Stimulated activated CD8-positive, alpha-beta memory T cell treated with anti-CD3 and anti-CD28 coated beads, Interleukin-15, amount 100 ng/mL, for 1 hour (primary cell): ENCODE data around the gene RALGAPA1.
"Not testable (repeated sequence)": the region's sequence is repeated elsewhere in the genome, so short reads cannot be mapped to it uniquely, and the experiment has no call there.

Source experiments
- DNase-seq: peaks from one replicate; pipeline ENCODE4 v3.0.0-alpha.2; 2020; ENCODE audit warnings: low read depth

RALGAPA1 gene

DNA sequence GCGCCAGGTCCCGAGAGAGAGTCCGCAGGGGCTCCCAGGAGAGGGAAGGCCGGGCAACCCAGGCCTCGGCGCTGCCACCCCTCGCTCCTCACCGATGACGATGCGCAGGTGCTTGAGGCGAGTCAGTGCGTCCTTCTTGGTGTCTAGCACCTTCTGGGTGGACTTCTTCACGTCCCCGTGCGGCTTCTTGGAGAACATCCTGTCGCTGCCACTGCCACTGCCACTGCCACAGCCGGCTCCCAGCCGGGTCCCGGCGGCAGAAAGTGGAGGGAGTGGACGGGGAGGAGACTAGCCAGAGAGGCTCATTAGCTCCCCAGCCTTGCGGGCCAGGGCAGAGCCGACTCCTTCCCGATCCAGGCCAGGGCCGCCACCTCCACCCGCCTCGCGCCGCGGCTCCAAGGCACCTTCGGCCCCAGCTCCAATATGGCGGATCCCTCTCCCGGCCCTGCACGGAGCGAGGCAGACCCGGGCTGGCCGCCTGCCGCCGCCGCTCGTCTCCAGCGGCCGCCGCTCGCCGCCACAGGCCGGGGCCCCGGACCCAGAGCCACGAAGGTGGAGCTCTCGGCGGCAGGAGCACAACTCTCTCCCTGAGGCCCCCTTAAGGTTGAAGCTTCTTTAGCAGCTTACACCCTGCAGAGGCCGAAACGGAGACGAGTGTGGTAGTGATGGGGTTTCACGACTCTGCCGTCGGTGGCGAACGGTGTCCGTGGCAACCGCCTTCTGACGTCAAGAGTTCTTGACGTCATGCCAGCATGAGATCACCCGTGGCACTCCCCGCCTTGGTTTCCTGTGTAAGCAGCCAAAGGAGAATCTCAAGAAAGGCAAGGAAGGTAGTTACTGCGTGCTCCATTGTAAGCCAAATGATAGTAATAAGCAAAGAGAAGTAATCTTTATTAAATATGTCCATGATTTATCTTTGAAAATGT, at the start of gene RALGAPA1:
Gene RALGAPA1 (minus strand): TSS at position 658 of the 926 bp plus-strand sequence. CDS start 460 bp downstream, at position 198.
- DNase-seq, result peak; percentile 84

DNA sequence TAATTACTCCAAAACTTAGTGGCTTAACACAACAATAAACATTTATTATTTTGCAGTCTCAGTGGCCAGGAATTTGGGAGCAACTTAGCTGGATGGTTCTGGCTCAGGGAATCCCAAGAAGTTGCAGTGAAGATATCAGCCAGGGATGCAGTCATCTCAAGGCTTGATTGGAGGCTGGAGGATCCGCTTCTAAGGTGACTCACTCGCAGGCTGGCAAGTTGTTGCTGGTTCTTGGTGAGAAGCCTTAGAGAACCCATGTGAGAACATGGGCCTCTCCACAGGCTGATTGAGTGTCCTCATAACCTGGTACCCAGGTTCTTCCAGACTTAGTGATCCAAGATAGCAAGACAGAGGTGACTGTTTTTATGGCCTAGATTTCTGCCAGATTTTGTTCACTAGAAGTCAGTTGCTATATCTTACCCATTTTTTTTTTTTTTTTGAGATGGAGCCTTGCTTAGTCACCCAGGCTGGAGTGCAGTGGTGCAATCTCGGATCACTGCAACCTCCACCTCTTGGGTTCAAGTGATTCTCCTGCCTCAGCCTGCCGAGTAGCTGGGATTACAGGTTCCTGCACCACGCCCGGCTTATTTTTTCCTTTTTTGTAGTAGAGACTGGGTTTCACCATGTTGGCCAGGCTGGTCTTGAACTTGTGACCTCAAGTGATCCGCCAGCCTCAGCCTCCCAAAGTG, 49.6 kb upstream of the RALGAPA1 start:
- DNase-seq, result no peak

DNA sequence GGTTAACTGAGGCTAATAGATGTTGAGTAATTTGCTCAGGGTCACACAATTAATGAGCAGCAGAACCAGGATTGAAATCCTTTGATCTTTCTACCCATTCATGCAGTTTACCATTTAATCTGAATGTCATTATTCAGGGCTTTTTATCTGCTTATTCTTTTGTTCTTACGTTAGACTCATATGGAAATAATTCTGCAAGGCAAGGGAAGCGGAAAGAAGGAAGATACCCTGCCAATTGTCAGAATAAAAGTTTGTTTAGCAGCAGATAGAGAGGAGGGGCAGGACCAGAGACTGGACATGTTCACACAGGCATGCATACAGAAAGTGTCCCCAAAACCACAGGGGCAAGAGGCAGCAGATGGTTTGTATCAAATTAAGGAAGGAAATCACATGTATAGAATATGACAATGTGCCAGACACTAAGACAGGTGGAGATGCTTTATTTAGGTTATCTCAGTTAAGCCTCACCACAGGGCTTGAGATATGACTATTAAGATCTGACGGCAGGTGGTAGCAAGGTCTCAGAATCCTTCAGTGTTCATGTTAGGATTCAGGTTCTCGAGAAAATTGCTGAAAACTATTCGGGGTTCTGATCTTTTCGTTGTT, 46.9 kb upstream of the RALGAPA1 start:
- DNase-seq, result no peak

DNA sequence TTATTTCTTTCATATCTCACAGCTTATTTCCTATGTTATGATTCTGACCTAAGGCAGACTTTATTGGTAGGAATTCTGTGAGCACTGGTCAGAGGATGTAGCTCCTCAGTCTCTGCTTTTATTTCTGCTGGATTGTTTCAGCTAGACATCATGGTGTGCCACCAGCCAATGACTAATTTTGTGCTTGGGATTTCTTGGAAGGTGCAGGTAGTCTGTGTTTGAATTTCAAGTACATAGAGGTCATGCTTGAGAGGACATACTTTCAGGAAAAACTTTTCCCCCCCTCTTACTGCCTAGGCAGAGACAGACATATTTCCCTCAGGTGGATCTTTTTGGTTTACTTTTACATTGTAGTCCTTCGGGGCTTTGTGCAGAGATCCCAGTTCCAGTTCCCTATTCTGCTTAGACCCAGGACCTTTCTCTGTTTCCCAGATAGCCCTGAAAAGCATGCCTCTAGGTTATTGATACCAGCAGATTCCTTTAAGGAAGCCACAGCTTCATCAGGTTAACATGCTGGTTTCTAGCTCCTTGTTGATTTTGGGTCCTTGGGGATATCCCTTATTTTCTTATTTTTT, 45.7 kb upstream of the RALGAPA1 start:
- DNase-seq, result no peak

DNA sequence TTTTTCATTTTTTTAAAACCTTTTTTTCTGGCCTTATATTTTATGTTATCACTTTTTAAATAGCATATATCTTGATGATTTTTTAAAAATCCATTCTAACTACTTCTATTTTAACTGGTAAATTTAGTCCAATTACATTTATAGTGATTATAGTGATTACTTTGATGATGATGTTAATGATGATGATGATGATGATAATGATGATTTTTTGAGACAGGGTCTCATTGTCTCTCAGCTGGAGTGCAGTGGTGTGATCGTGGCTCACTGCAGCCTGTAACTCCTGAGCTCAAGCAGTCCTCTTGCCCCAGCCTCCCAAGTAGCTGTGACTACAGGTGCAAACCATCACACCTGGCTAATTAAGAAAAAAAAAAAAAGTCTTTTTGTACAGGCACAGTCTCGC, 44.1 kb upstream of the RALGAPA1 start:
- DNase-seq, result no peak

- no peak for DNase-seq
These were observed 42.7 kb upstream of the RALGAPA1 start for GRCh38 chr14:35851823-35852222.

GRCh38 chr14:35849122-35849521, 40.0 kb upstream of the RALGAPA1 start:
- DNase-seq, result no peak

- no peak for DNase-seq
These were observed 38.5 kb upstream of the RALGAPA1 start for GRCh38 chr14:35847636-35848035.

GRCh38 chr14:35844494-35844893, 35.4 kb upstream of the RALGAPA1 start:
- no peak for DNase-seq

GRCh38 chr14:35842245-35842644, 33.1 kb upstream of the RALGAPA1 start:
- DNase-seq, result not testable (repeated sequence)

DNA sequence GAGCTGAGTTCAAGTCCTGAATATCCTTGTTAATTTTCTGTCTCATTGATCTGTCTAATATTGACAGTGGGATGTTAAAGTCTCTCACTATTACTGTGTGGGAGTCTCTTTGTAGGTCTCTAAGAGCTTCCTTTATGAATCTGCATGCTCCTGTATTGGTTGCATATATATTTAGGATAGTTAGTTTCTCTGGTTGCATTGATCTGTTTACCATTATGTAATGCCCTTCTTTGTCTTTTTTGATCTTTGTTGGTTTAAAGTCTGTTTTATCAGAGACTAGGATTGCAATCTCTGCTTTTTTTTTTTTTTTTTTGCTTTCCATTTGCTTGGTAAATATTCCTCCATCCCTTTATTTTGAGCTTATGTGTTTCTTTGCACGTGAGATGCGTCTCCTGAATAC, 32.6 kb upstream of the RALGAPA1 start:
- not testable (repeated sequence) for DNase-seq

DNA sequence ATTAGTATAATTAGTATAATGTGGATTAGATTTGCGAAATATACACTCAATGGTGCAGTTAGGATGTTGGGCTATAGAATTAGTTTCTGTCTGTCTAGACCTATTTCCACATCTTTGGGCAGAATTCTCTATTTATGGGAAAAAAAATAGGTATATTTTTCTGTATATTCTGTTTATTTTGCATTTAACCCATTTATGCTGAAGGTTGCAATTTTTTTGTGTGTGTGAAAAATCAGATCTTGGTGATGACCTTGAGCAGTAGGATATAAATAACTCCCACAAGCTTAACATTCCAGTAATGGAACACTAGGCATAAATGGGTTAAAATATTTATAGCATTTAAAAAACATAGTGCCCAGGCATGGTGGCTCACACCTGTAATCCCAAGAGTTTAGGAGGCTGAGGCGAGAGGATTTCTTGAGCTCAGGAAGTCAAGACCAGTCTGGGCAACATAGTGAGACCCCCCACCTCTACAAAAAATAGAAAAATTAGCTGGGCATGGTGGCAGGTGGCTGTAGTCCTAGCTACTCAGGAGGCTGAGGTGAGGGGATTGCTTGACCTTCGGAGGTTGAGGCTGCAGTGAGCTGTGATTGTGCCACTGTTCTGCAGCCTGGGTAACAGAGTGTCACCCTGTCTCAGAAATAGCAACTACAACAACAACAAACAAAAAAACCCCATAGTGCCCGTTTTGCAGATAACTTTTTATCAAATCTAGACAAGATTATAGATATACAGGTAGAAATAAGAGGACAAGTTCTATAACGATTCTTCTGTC, 26.3 kb upstream of the RALGAPA1 start:
- no peak for DNase-seq

GRCh38 chr14:35829449-35829848, 20.4 kb upstream of the RALGAPA1 start:
- no peak for DNase-seq

- DNase-seq, result no peak
These were observed 18.8 kb upstream of the RALGAPA1 start for GRCh38 chr14:35827678-35828472.

GRCh38 chr14:35826952-35827416, 17.9 kb upstream of the RALGAPA1 start:
- no peak for DNase-seq

- peak; percentile 90 for DNase-seq
These were observed 17.3 kb upstream of the RALGAPA1 start, which contains the start of gene BRMS1L for GRCh38 chr14:35826218-35826951. BRMS1L (plus strand) TSS chr14:35826338; CDS start chr14:35826517, 179 bp downstream.

GRCh38 chr14:35825968-35826217, 16.8 kb upstream of the RALGAPA1 start:
- no peak for DNase-seq

DNA sequence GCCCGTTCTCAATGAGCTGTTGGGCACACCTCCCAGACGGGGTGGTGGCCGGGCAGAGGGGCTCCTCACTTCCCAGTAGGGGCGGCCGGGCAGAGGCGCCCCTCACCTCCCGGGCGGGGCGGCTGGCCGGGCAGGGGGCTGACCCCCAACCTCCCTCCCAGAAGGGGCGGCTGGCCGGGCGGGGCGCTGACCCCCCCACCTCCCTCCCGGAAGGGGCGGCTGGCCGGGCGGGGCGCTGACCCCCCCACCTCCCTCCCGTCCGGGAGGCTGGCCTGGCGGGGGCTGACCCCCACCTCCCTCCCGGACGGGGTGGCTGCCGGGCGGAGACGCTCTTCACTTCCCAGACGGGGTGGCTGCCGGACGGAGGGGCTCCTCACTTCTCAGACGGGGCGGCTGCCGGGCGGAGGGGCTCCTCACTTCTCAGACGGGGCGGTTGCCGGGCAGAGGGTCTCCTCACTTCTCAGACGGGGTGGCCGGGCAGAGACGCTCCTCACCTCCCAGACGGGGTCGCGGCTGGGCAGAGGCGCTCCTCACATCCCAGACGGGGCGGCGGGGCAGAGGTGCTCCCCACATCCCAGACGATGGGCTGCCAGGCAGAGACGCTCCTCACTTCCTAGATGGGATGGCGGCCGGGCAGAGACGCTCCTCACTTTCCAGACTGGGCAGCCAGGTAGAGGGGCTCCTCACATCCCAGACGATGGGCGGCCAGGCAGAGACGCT, 15.5 kb upstream of the RALGAPA1 start:
- not testable (repeated sequence) for DNase-seq

DNA sequence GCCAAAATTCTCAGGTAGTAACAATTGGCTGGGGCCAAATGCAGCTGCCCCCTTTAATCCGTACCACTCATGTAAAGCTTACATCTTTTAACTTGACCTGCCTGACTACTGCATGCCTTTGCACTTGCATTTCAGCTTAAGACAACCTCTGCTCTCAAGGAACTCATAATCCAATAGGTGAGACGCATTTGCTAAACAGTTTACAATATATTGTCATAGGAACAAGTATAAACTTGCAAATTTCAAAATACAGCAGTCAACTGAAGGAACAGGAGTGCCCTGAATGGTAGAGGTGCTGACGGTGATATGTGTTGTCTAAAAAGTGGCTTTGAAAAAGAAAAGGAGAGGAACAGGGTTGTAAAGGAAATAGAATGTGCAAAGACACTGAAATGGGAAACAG, 13.4 kb upstream of the RALGAPA1 start:
- no peak for DNase-seq
